ENCODE measurements around the gene BAIAP3.

DNA sequence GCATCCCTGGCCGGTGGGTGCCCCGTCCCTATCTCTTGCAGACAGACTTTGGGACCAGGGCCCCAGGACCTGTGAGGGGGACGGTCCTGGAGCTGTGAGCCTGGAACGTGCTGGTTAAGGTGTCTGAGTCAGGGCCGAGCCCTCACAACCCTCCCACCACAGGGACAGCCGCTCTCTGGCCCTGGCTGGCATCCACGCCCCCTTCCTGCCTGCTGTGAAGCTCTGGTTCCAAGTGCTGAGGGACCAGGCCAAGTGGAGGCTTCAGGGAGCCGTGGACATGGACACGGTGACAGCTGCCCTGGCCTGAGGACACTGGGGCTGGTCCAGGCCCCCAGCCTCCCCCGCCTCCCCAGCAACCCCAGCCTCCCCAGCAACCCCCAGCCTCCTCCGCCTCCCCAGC is 11.6 kb downstream of the BAIAP3 start:
- TF ChIP-seq, protein P1, sequence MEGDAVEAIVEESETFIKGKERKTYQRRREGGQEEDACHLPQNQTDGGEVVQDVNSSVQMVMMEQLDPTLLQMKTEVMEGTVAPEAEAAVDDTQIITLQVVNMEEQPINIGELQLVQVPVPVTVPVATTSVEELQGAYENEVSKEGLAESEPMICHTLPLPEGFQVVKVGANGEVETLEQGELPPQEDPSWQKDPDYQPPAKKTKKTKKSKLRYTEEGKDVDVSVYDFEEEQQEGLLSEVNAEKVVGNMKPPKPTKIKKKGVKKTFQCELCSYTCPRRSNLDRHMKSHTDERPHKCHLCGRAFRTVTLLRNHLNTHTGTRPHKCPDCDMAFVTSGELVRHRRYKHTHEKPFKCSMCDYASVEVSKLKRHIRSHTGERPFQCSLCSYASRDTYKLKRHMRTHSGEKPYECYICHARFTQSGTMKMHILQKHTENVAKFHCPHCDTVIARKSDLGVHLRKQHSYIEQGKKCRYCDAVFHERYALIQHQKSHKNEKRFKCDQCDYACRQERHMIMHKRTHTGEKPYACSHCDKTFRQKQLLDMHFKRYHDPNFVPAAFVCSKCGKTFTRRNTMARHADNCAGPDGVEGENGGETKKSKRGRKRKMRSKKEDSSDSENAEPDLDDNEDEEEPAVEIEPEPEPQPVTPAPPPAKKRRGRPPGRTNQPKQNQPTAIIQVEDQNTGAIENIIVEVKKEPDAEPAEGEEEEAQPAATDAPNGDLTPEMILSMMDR (IDR thresholded peaks at IDR 0.05) = no peak
- no peak for TF ChIP-seq POLR2A (IDR thresholded peaks at IDR 0.05)
